HepG2 (cell line): ENCODE data around the gene COQ3. TPM values are rescaled to one million over a fixed set of nuclear protein-coding genes. Genes with fewer than 3 reads are reported as not detected.

Experiments used
- FOXA1 ChIP-seq, 2 experiments: fragments of 450-650 bp in 1 of 2; sonication (generic) in 1 of 2; formaldehyde crosslinking in 1 of 2; IDR thresholded peaks; 2 replicates each; pipeline versions ENCODE4 v1.4.0 to v1.6.1; 2016 to 2020; ENCODE audit warnings: missing genetic modification reagents in 1 of 2
- TBL1XR1 ChIP-seq: fragments of 150-350 bp; IDR thresholded peaks from 2 replicates; pipeline ENCODE4 v1.6.1; 2014; ENCODE audit warnings: borderline replicate concordance, low read length; ENCODE audit not compliant: partially characterized antibody
- ZBTB7A ChIP-seq: sonication (generic); formaldehyde crosslinking; IDR thresholded peaks from 2 replicates; pipeline ENCODE4 v1.8.0; 2022; ENCODE audit warnings: mild to moderate bottlenecking, missing genetic modification reagents
- ZNF225 ChIP-seq: sonication (generic); formaldehyde crosslinking; IDR thresholded peaks from 2 replicates; pipeline ENCODE4 v1.4.0; 2020; ENCODE audit warnings: mild to moderate bottlenecking, missing genetic modification reagents
- ZNF510 ChIP-seq: sonication (generic); formaldehyde crosslinking; IDR thresholded peaks from 2 replicates; pipeline ENCODE4 v1.4.0; 2020; ENCODE audit warnings: low read depth, mild to moderate bottlenecking, missing genetic modification reagents
- ZNF850 ChIP-seq: sonication (generic); formaldehyde crosslinking; conservative IDR thresholded peaks from 2 replicates; pipeline ENCODE4 v1.9.0; 2021; ENCODE audit warnings: mild to moderate bottlenecking, missing genetic modification reagents
- polyA plus RNA-seq, 8 experiments: library from polyadenylated mRNA; depleted of rRNA in 3 of 8; stranded (reverse) in 7 of 8; unstranded in 1 of 8; fragments of >200 nt; fragmentation: Illumina TruSeq in 4 of 8; extraction: Trizol in 4 of 8; gene quantifications; 2 replicates each; pipeline versions ENCODE4 v1.2.1 to v1.2.3, GENCODE V29; 2011 to 2016; ENCODE audit warnings: low read depth in 4 of 8, missing spikeins in 1 of 8, mixed read lengths in 1 of 8; ENCODE audit not compliant: insufficient read depth in 1 of 8
- total RNA-seq, 5 experiments: library from RNA; depleted of rRNA; stranded (reverse); fragments of >200 nt; fragmentation: Illumina TruSeq; extraction: Trizol; gene quantifications; 2 replicates each; pipeline ENCODE4 v1.2.3, GENCODE V29; 2016; ENCODE audit warnings: low read depth in 1 of 5
- TF ChIP-seq, protein P1 (sequence below): sonication (generic); formaldehyde crosslinking; IDR thresholded peaks from 2 replicates; pipeline ENCODE4 v1.5.0; 2020; ENCODE audit warnings: mild to moderate bottlenecking, missing genetic modification reagents, borderline replicate concordance
- TF ChIP-seq, protein P2 (sequence below): sonication (generic); formaldehyde crosslinking; IDR thresholded peaks from 2 replicates; pipeline ENCODE4 v1.9.0; 2022; ENCODE audit warnings: missing genetic modification reagents, mild to moderate bottlenecking, borderline replicate concordance

COQ3 gene
- total and polyA plus RNA-seq, 2 of the 13 experiments (the other 11 are each of a cell fraction or from before 2014, with no cell fraction given) = 5.3 to 20.5 TPM

DNA sequence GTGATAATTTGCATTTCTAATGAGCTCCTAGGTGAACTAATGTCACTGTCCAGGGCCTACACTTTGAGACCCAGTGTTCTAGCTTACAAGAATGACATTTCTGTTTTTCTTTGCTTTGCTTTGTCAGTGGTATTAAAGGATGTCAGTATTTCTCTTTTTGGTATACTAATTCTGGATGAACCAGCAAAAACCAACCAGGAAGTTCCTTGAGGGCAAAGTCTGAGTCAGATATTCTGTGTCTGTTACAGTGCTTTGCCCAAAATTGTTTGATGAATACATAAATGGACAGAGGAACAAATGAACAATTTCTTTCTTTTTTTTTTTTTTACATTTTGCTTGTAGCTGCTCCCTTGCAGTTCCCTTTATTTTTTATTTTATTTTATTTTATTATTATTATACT lies 15.4 kb downstream of the COQ3 start (continued):
- TF ChIP-seq, protein P1, sequence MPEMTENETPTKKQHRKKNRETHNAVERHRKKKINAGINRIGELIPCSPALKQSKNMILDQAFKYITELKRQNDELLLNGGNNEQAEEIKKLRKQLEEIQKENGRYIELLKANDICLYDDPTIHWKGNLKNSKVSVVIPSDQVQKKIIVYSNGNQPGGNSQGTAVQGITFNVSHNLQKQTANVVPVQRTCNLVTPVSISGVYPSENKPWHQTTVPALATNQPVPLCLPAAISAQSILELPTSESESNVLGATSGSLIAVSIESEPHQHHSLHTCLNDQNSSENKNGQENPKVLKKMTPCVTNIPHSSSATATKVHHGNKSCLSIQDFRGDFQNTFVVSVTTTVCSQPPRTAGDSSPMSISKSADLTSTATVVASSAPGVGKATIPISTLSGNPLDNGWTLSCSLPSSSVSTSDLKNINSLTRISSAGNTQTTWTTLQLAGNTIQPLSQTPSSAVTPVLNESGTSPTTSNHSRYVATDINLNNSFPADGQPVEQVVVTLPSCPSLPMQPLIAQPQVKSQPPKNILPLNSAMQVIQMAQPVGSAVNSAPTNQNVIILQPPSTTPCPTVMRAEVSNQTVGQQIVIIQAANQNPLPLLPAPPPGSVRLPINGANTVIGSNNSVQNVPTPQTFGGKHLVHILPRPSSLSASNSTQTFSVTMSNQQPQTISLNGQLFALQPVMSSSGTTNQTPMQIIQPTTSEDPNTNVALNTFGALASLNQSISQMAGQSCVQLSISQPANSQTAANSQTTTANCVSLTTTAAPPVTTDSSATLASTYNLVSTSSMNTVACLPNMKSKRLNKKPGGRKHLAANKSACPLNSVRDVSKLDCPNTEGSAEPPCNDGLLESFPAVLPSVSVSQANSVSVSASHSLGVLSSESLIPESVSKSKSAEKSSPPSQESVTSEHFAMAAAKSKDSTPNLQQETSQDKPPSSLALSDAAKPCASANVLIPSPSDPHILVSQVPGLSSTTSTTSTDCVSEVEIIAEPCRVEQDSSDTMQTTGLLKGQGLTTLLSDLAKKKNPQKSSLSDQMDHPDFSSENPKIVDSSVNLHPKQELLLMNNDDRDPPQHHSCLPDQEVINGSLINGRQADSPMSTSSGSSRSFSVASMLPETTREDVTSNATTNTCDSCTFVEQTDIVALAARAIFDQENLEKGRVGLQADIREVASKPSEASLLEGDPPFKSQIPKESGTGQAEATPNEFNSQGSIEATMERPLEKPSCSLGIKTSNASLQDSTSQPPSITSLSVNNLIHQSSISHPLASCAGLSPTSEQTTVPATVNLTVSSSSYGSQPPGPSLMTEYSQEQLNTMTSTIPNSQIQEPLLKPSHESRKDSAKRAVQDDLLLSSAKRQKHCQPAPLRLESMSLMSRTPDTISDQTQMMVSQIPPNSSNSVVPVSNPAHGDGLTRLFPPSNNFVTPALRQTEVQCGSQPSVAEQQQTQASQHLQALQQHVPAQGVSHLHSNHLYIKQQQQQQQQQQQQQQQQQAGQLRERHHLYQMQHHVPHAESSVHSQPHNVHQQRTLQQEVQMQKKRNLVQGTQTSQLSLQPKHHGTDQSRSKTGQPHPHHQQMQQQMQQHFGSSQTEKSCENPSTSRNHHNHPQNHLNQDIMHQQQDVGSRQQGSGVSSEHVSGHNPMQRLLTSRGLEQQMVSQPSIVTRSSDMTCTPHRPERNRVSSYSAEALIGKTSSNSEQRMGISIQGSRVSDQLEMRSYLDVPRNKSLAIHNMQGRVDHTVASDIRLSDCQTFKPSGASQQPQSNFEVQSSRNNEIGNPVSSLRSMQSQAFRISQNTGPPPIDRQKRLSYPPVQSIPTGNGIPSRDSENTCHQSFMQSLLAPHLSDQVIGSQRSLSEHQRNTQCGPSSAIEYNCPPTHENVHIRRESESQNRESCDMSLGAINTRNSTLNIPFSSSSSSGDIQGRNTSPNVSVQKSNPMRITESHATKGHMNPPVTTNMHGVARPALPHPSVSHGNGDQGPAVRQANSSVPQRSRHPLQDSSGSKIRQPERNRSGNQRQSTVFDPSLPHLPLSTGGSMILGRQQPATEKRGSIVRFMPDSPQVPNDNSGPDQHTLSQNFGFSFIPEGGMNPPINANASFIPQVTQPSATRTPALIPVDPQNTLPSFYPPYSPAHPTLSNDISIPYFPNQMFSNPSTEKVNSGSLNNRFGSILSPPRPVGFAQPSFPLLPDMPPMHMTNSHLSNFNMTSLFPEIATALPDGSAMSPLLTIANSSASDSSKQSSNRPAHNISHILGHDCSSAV (CRISPR knock-in tag) = no peak
- no peak for TF ChIP-seq FOXA1 (IDR thresholded peaks at IDR 0.05)
- no peak for TF ChIP-seq FOXA1 (CRISPR knock-in tag; IDR thresholded peaks at IDR 0.05)
- TF ChIP-seq ZNF225 (CRISPR knock-in tag) = no peak
- TF ChIP-seq TBL1XR1 = no peak
- no peak for TF ChIP-seq ZNF510
- no peak for TF ChIP-seq ZNF850 (CRISPR knock-in tag)
- no peak for TF ChIP-seq ZBTB7A (CRISPR knock-in tag)
- TF ChIP-seq, protein P2, sequence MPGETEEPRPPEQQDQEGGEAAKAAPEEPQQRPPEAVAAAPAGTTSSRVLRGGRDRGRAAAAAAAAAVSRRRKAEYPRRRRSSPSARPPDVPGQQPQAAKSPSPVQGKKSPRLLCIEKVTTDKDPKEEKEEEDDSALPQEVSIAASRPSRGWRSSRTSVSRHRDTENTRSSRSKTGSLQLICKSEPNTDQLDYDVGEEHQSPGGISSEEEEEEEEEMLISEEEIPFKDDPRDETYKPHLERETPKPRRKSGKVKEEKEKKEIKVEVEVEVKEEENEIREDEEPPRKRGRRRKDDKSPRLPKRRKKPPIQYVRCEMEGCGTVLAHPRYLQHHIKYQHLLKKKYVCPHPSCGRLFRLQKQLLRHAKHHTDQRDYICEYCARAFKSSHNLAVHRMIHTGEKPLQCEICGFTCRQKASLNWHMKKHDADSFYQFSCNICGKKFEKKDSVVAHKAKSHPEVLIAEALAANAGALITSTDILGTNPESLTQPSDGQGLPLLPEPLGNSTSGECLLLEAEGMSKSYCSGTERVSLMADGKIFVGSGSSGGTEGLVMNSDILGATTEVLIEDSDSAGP (CRISPR knock-in tag) = no peak
- TF ChIP-seq, all 625 proteins: peak for 0
